Activated T-helper 1 cell treated with Interleukin-2 at 50 U/mL for 16 hours (primary cell): ENCODE data around the gene BICDL2.

Source experiments
- DNase-seq: peaks from one replicate; pipeline ENCODE4 v3.0.0-alpha.2; 2020; ENCODE audit warnings: low read depth

The BICDL2 gene

DNA sequence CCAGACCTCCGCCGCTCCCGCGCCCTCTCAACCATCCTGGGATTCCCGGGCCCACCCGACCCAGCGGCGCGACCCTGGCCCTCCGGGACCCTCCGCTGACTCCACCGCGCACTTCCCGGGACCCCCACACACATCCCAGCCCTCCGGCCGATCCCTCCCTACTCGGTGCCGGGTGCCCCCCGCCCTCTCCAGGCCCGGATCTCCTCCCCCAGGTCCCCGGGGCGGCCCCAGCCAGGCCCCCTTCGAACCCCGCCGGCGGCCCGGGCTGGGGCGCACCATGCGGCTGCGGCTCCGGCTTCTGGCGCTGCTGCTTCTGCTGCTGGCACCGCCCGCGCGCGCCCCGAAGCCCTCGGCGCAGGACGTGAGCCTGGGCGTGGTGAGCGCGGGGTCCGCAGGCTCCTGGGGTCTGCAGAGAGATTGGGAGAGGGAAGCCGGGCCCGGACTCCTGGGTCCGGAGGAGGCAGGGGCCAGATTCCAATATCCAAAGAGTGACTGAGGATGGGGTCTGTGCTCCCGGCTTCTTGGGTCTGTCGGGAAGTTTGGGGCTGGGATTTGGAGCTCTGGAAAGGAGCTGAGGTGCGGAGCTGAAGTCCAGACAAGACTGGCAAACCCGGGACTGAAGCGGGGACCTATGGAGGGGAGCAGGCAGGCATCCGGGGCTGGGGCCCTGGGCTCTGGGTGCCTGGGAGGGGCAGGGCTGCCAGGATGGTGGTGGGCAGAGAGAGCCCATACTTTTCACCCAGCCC, 10.1 kb upstream of the BICDL2 start:
- no peak for DNase-seq

DNA sequence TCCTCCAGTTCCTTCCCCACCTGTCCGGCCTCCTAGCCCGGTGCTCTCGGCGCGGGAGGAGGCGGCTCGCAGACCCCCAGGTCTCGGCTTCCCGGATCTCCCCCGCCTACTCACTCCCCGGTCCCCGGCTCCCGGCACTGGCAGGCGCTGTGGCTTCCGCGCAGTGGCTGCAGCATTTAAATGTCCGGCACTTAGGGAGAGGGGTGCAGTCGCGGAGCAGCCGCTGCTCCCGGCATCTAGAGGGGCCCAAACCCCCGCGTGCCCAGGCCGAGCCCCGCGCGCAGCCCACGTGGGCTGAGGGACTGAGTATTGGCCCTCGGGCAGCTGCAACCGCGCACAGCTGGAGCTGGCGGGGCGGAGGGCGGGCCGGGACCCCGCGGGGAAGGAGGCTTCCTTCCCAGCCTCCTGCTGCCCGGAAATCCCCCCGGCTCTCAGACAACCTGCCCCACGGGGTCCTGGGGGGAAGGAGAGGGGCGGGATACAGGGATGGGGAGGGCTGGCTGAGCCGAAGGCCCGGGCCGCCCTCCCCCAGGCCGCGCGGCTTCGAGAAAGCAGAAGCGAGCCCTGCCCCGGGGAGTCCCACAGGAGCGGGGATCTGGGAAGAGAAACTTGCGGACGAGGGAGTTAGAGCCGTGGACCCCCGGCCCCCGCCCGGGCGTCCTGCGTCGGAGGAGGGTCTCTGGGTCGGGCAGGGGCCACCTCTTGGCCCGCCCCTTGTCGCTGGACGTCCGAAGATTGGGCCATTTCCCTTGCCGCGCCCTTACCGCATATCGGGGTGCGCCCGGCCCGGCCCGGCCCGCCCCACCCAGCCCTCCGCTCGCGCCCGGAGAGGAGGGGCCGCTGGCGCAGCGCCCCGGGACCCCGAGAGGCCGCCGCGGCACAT, 9.3 kb upstream of the BICDL2 start, which contains the start of gene MMP25:
MMP25 (plus strand) TSS at position 804 of the 883 bp plus-strand sequence. CDS start 357 bp downstream, outside the sequence.
- DNase-seq: no peak

DNA sequence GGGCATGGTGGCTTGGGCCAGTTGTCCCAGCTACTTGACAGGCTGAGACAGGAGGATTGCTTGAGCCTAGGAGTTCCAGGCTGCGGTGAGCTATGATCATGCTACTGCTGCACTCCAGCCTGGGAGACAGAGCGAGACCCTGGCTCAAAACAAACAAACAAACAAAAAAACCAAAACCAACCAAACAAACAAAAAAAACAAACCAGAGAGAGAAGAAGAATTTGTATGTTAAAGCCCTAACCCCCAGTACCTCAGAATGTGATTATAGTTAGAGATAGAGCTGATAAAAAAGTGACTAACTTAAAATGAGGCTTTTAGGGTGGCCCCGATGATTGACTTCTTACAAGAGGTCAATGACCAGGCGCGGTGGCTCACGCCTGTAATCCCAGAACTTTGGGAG, 8.0 kb upstream of the BICDL2 start:
- DNase-seq: no peak

DNA sequence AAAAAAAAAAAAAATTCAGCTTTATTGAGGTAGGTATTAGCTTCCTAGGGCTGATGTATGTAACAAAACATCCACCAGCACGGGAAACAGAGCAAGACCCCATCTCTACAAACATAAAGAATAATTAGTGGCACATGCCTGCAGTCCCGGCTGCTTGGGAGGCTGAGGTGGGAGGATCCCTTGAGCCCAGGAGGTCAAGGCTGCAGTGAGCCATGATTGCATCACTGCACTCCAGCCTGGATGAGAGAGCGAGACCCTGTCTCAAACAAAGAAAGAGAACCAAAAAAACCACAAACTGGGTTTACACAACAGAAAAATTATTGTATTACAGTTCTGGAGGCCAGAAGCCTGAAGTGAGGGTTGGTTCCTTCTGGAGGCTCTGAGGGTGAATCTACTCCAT, 5.6 kb upstream of the BICDL2 start:
- DNase-seq: no peak

DNA sequence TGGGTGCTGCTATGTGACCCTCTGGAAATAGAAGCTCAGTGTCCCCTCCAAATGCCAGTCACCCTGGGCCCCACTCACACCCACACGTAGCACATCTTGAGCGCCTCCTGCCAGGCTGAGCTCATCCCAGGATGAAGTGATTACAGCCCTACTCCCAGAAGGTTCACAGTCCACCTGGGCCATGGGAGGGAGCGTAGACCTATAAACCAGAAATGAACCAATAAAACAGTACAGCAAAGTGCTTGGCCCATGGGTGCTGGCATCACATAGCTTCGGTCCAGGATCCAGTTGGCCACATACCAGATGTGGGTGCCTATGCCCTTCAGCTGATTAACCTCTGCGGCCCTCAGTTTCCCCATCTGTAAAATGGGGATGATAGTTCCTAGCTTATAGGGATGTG, 2.2 kb upstream of the BICDL2 start:
- no peak for DNase-seq

DNA sequence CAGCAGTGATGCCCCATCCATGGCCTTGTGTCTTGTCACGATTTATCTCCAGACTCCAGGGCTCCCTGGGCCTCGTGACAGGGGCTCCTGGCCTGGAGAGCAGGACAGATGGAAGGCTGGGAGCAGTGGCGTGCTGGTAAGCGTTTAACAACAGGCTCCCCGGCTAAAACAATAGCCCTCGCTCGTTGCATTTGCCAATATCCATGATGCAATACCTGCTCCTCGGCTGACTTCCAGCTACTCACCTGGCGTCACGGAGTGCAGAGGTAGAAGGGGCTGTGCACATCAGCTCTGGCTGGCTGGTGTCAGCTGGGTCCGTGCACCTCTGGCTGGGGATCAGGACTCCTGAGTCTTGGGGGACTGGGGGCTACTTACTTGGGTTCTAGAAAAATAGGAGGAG, 1.5 kb upstream of the BICDL2 start:
- no peak for DNase-seq

DNA sequence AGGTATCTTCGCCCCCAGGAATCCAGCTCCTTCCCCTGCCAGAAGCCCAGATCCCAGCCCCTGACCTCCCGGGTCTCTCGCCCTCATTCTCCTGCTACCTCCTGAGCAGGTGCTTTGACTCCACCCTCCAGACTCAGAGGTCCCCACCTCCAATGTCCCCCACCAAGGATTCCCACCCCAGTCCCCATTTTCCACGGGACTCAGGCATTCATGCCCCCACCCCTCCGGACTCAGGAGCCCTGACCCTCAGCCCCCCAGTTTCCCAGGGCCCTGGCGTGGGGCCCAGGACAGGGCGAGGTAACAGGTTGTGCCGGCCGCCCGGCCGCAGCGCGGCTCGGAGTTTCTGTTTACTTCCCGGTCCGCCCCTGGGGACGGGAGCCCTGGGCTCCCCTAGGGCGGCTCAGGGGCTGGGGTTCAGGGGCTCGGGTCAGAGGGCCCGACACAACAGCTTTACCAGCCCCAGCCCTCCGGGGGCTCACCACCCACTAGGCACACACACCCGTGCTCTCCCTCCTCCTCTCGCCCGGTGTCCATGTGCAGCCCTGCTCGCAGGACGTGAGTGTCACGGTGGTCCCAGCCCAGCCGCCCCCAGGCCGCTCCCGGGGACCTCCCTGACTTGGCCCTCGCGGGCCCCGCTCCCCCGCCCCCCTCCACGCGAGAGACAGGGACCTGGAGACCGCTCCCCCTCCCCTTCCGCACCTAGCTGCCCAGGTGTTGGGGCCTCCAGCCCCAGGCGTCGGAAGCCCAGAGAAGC, 595 bp downstream of the BICDL2 start:
- DNase-seq: no peak

DNA sequence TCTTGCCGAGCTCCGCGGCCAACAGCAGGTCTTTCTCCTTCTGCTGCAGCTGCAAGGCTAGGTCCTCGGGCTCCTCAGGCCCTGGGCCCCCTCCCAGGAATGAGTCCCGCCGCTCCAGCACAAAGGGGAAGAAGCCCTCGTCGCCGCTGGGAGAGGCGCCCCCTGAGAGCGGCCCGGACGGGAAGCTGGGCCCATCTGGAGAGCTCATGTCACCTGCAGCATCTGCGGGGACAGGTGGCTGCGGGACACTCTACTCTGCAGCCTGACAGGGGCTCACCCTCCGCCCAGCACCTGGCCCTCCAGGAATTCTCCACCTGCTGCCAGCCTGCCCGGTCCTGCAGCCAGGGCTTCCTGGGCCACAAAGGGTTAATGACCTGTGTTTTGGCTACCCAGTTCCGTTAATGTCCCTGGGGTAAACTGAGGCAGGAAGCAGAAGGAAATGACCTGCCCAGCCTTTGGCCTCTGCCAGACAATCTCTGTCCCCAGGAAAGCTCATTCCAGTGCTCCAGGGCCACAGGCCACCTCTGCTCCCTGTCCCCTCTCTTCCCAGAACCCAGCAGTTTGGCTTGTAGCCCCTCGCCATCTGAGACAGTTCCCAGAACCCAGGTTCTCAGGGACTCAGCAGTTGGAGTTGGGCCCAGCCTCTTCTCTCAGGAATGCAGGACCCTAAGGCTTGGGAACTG, 1.3 kb downstream of the BICDL2 start:
- DNase-seq: no peak

DNA sequence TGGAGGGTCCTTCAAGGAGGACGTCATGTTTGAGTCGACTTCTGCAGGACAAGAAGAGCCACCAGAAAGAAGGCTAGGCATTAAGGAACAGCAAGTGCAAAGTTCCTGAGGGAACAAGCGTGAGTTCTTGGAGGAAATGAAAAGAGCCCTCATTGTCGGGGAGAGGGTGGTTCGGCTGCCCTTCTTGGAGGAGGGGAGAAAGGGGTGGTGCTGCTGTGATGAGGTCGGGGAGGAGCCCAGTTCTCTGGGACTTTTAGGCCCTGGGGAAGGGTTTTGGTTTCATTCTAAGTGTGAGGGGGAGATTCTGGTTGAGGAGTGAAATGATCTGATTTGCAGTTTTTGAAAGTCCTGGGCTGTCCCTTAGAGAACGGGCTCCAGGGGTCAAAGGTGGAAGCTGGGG, 4.1 kb downstream of the BICDL2 start:
- no peak for DNase-seq

DNA sequence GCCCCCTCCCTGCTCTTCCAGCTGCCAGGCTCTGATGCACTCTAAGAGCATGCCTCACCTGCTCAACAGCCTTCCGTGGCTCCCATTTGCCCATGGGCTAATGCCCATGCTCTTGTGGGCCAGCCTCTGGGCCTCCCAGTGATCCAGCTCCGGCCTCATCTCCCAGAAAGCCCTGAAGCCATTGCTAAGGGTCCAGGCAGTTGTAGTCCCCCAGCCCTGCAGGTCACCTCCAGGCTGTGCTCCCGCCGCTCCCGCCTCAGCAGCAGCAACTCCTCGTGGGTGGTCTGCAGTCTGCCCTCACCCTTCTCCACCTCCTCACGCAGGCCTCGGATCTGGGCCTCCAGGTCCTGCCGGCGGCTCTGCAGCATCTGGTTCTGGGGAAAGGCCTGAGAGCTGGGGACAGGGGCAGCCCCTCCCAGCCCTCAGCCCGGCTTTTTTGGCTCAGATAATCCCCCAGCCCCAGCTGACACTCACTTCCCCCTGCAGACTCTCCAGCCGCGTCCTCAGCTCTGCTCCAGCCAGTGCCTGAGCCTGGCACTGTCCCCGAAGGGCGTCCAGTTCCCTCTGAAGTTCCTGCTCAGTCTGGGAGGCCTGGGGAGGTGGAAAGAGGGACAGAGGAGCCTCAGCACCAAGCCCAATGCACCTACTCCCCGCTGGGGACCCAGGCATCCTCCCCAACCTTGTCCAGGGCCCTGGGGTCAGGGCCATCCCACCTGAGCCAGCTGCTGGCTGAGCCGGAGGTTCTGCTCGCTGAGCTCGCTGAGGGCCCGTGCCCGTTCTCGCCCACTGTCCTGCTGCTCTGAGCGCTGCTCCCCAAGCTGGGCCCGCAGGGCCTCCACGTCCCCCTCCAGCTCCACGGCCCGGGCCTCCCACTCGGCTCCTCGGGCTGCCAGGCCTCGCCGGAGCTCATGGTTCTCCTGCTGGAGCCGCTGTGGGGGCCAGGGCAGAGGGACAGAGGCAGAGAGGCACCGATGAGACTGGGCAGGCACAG, 6.2 kb downstream of the BICDL2 start:
- no peak for DNase-seq

DNA sequence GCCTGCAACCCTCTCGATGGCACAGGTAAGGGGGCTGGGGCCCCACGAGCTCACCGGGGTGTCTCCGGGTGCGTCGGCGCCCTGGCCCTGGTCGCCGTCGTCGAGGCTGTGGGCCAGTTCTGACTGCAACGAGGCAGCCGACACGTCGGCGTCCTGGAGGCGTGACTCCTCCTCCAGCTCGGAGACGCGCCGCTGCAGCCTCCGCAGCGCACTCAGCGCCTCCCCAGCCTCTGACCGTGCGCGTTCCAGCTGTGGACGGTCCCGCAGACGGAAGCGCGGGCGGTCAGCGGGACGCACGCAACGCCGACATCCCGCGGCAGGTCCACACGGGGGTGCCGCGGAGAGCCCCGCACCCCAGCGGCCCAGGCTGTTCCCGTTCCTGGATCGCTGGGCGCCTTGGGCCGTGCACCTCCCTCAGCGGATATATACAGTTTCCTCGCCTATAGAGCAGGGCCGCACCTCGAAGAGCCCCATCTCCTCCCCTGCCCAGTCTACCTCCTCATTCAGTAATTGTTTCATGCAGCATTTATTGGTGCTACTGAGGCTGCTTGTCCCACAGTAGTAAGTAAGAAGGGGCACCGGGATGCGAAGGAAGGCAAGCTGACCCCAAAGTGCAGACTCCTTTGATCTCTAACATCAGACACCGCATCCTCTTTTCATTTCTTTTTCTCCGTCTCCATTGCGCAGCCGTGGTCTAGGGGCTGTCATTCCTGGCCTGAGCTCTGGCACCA, 7.1 kb downstream of the BICDL2 start:
- no peak for DNase-seq

DNA sequence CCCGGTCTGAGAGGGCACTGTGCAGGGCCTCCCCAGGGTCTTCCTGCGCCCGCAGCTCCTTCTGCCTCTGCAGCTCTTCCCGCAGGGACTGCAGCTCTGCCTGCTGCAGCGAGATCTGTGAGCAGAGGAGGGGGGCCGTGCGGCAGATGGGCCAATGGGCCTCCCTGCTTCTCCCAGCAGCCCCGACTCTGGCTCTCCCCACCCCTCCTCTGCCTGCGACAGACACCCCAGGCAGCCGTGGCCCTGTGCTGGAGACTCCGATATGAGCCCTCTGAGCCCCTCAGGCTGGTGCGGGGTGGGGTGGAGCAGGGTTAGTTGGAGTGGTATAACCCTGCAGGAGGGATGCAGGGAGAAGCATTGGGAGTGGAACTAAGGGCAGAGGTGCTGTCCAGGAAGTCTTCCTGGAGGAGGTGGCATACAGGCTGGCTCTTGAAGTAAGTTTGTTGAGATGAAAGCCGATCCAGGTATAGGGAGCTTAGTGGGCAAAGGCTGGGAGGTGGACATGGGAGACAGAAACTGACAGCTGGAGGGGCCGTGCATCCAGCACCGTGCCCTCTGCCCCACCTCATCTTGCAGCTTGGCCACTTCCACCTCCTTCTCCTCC, 7.9 kb downstream of the BICDL2 start:
- no peak for DNase-seq

DNA sequence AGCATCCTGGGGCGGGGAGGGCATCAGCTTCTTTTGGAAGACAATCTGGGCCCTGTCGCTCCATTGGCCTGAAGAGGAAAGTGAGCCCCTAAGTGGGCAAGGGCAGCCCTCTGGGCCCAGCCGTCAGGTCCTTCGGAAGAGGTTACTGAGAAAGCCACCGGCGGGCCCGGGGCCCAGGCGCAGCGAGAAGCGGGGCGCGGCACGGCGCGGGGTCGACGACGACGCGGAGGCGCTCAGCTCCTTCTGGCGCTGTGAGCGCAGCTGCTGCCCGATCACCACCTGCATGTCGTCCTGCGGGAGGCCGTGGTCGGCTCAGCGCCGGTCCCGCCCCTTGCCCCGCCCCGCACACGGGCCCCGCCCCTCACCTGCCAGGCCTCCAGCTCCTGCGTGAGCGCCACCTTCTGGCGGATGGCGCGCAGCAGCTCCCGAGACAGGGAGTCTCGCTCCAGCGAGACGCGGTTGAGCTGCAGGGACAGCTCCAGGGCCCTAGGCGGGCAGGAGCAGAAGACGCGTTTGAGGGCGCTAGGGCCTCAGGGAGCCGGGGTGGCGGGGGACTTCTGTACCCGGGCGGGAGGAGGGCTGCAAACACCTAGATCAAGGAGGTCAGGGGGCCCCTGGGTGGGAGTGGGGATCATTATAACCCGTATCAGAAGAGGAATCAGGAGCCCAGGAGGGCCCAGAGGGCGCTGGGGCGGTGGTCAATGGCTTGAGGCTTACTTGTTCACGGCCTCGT, 8.6 kb downstream of the BICDL2 start:
- peak; percentile 84 for DNase-seq

DNA sequence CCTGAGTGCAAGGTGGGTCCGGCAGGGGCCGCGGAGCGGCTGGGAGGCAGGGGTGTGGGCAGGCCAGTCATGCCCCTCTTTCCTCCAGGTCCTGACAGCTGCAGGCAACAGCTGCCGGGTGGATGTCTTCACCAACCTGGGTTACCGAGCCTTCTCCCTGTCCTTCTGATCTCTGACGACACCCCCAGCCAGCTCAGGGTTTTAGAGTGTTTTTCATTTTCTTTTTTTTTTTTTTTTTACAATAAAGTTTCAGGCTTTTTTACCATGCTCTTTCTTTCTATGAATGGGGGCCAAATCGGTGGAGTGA, 9.3 kb downstream of the BICDL2 start:
- DNase-seq: no peak

DNA sequence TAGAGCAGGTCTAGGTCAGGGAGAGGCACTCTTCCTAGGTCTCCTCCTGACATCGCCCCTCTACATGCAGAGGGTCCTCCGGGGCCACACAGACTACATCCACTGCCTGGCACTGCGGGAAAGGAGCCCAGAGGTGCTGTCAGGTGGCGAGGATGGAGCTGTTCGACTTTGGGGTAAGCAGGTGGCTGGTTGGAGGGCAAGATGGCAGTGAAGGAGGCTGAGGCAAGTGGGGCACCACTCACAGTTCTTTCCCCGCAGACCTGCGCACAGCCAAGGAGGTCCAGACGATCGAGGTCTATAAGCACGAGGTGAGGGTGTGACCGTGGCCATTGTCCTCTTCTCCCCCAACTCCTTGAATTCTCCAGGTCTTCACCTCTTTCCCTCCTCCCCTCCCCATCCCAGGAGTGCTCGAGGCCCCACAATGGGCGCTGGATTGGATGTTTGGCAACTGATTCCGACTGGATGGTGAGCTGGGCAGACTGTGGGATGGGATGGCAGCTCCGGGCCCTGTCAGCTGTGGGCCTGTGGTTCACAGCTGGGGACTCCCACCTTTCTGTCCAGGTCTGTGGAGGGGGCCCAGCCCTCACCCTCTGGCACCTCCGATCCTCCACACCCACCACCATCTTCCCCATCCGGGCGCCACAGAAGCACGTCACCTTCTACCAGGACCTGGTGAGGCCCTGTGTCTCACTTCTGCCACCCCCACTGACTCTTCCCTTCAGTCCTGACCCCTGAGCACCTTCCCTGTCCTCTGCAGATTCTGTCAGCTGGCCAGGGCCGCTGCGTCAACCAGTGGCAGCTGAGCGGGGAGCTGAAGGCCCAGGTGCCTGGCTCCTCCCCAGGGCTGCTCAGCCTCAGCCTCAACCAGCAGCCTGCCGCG, 9.9 kb downstream of the BICDL2 start:
- no peak for DNase-seq

DNA sequence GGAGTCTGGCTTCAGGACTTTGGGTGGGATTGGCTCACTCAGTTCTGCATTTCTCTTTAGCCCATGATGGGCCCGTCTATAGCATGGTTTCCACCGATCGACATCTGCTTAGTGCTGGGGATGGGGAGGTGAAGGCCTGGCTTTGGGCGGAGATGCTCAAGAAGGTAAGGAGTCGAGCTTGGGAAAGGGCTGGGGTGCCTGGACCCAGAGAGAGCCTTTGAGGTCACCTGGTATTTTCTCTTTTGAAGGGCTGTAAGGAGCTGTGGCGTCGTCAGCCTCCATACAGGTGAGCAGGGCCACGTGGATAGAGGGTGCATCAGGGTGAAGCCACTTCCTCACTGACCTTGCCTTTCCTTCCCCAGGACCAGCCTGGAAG, 10.8 kb downstream of the BICDL2 start:
- DNase-seq: no peak

DNA sequence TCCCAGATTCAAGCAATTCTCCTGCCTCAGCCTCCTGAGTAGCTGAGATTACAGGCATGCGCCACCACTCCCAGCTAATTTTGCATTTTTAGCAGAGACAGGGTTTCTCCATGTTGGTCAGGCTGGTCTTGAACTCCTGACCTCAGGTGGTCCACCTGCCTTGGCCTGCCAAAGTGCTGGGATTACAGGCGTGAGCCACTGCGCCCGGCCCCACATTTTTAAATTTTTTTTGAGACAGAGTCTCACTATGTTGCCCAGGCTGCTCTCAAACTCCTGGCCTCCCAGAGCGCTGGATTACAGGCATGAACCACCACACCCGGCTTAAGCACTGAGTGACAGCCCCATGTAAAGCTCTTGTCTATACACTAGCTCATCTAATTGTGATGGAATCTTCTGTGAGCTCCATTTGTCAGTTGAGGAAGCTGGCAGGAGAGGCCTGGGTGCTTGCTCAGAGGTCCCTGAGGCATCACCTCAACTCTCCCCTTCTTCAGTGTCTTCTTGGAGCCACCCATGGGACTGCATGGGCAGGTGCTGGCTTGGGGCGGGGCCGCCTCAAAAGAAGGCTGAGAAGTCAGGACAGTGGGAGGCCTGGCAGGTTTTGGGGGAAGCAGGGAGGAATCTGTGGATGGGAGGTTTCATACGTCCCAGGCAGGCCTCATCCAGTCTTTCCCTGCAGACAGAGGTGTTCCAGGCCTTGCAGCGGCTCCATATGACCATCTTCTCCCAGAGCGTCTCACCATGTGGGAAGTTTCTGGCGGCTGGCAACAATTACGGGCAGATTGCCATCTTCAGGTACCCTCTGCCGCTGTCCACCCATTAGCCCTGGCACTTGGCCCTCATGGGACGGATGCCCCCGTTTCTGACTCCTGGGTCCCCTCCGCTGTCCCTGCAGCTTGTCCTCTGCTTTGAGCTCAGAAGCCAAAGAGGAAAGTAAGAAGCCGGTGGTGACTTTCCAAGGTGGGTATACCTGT, 11.4 kb downstream of the BICDL2 start:
- no peak for DNase-seq
